Calu3 (cell line): Measurements from ENCODE around the gene HS6ST2. TPM values are rescaled to one million over a fixed set of nuclear protein-coding genes. Genes with fewer than 3 reads are reported as not detected.

ENCODE experiments used
- BruUV-seq: library from RNA; stranded (reverse); fragments of 400-500 nt; replicated peaks from 2 replicates; lab custom pipeline; 2021; lab: Mats Ljungman, UMichigan
- CTCF ChIA-PET: fragments of 300-600 bp; sonication (Branson Sonifier 250); formaldehyde crosslinking; loops from one replicate; lab custom pipeline; 2022; ENCODE audit warnings: antibody characterized with exemption; lab: Charles Lee
- DNase-seq: peaks from one replicate; pipeline ENCODE4 v3.0.0; 2022
- H3K27ac Mint-ChIP-seq: one replicate; pipeline ENCODE4 v1.8.0; 2022; ENCODE audit warnings: mixed read lengths; ENCODE audit not compliant: unreplicated experiment
- H3K27me3 Mint-ChIP-seq: one replicate; pipeline ENCODE4 v1.8.0; 2022; ENCODE audit warnings: mixed read lengths; ENCODE audit not compliant: unreplicated experiment
- H3K36me3 Mint-ChIP-seq: one replicate; pipeline ENCODE4 v1.8.0; 2022; ENCODE audit warnings: mild to moderate bottlenecking, moderate library complexity, mixed read lengths; ENCODE audit not compliant: insufficient read depth, unreplicated experiment
- H3K4me1 Mint-ChIP-seq: one replicate; pipeline ENCODE4 v1.8.0; 2022; ENCODE audit warnings: mild to moderate bottlenecking, low read depth, mixed read lengths; ENCODE audit not compliant: unreplicated experiment
- H3K4me3 Mint-ChIP-seq: one replicate; pipeline ENCODE4 v1.8.0; 2022; ENCODE audit warnings: mild to moderate bottlenecking, low read depth, moderate library complexity, mixed read lengths; ENCODE audit not compliant: unreplicated experiment
- H3K9me3 Mint-ChIP-seq: one replicate; pipeline ENCODE4 v1.8.0; 2022; ENCODE audit warnings: low read depth, mixed read lengths; ENCODE audit not compliant: unreplicated experiment
- CTCF ChIP-seq: fragments of 200-600 bp; IDR thresholded peaks from one replicate; pipeline ENCODE4 v1.8.0; 2022; ENCODE audit warnings: antibody characterized with exemption; ENCODE audit not compliant: unreplicated experiment
- intact Hi-C: fragments of 100-400 bp; cut with micrococcal nuclease; formaldehyde crosslinking; loops from one replicate; pipeline ENCODE4 v1.10.0; 2022; ENCODE audit not compliant: unreplicated experiment
- total RNA-seq: library from RNA; stranded (reverse); gene quantifications from 2 replicates; pipeline ENCODE4 v1.2.3, GENCODE V29; 2022

The HS6ST2 gene
- total RNA-seq, 1 experiment from 2014 or later = 40.7 TPM

DNA sequence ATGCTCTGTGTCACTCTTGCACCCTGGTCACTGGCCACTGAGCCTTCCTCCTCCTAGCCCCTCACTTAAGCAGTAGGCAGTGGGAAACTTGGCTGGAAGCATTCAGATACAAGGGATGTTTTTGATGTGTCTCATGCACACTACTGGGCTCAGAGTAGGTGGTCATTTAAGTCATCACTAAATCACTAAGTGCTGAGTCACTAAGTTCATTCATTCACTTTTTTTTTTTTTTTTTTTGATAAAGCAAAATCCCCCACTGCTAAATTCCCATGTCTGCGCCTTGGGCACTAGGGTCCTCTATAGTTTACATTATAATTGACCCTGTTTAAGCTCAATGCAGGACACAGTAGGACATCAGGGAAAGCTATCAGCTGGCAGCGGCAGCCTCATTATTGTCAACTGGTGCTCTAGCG, 287.2 kb downstream of the HS6ST2 start:
- no peaks in the 10 kb centered on the region for H3K27me3 Mint-ChIP-seq
- no TSS peak for BruUV-seq
- intact Hi-C loops = no loop called here
- H3K4me3 Mint-ChIP-seq = no peak overlapping the region
- no peaks in the 10 kb centered on the region for H3K36me3 Mint-ChIP-seq
- TF ChIP-seq CTCF = no peak
- H3K9me3 Mint-ChIP-seq = no peaks in the 10 kb centered on the region
- no peak overlapping the region for H3K27ac Mint-ChIP-seq
- H3K4me1 Mint-ChIP-seq = no peaks in the 10 kb centered on the region
- no peak for DNase-seq
- CTCF ChIA-PET = interaction anchor here (0.6 kb wide), 1 partner anchor 545 kb away, joined by 3 read pairs; no protein-coding TSS in a partner anchor

DNA sequence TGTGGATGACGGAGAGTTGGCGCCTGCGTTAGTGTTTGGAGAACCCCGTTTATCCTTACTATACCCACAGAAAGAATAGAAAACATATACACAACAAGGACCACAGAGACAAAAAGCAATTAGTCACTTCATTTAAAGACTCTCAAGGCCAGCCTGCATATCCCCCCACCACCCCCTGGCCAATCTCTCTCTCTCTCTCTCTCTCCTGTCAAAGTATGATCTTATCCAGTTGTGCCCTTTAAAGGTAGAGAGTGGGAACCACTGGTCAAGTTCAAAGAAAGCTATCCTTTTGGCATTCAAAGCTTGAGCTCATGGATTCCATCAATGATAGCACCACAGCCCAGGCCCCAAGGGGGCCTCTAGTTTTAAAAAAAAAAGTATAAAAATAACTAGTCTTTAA, 289.3 kb downstream of the HS6ST2 start:
- TF ChIP-seq CTCF = no peak
- H3K36me3 Mint-ChIP-seq = no peaks in the 10 kb centered on the region
- intact Hi-C loops = no loop called here
- H3K9me3 Mint-ChIP-seq = no peaks in the 10 kb centered on the region
- no peaks in the 10 kb centered on the region for H3K4me1 Mint-ChIP-seq
- H3K4me3 Mint-ChIP-seq = no peak overlapping the region
- no peaks in the 10 kb centered on the region for H3K27me3 Mint-ChIP-seq
- CTCF ChIA-PET = no interaction called here
- no TSS peak for BruUV-seq
- no peak for DNase-seq
- no peak overlapping the region for H3K27ac Mint-ChIP-seq

DNA sequence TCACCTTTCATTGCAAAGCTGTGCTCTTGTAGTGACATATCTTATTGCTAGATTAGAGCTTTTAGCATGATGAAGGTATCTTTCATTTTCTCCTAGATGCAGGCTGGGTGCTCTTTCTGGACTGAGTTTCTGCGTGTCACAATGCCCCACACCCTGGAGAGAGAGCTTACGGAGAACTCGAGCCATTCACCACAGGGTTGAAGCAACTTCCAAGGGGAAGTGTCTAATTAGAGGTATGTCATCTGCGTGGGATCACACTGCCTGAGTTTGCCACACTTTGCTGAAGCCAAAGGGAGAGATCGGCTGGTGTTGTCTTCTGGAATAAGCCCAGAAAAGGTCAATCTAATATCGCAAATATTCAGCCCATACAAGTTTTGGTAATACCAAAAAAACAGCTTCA, 290.3 kb downstream of the HS6ST2 start:
- no TSS peak for BruUV-seq
- no peak for DNase-seq
- TF ChIP-seq CTCF = no peak
- intact Hi-C loops = no loop called here
- Mint-ChIP-seq H3K9me3 (no peaks in the 10 kb centered on the region), H3K4me1 (no peaks in the 10 kb centered on the region), H3K4me3 (no peak overlapping the region), H3K27me3 (no peaks in the 10 kb centered on the region), H3K27ac (no peak overlapping the region), H3K36me3 (no peaks in the 10 kb centered on the region)
- CTCF ChIA-PET = interaction anchor here (0.6 kb wide), 1 partner anchor 15 kb away, joined by 3 read pairs; no protein-coding TSS in a partner anchor

GRCh38 chrX:132665676-132666075, 292.8 kb downstream of the HS6ST2 start:
- Mint-ChIP-seq H3K9me3 (no peaks in the 10 kb centered on the region), H3K27ac (no peak overlapping the region), H3K4me1 (no peaks in the 10 kb centered on the region), H3K36me3 (no peaks in the 10 kb centered on the region), H3K4me3 (no peak overlapping the region), H3K27me3 (no peaks in the 10 kb centered on the region)
- TF ChIP-seq CTCF = no peak
- intact Hi-C loops = no loop called here
- DNase-seq = no peak
- CTCF ChIA-PET = no interaction called here
- BruUV-seq = no TSS peak
